IPS-20b (cell line): ENCODE data around the gene TRPV5.

Source experiments
- H3K27ac ChIP-seq: one replicate; pipeline ENCODE4 v1.5.1; 2013; ENCODE audit warnings: low read length
- H3K27me3 ChIP-seq: 2 replicates; pipeline ENCODE4 v1.6.1; 2013; ENCODE audit warnings: mild to moderate bottlenecking, low read length, inconsistent platforms; ENCODE audit not compliant: insufficient read depth
- H3K36me3 ChIP-seq: 2 replicates; pipeline ENCODE4 v1.6.1; 2013; ENCODE audit warnings: low read depth, mild to moderate bottlenecking, inconsistent platforms, low read length, moderate library complexity; ENCODE audit not compliant: insufficient read depth
- H3K4me1 ChIP-seq: 2 replicates; pipeline ENCODE4 v1.6.1; 2013; ENCODE audit warnings: mild to moderate bottlenecking, control low read depth, inconsistent platforms, low read length, moderate library complexity; ENCODE audit not compliant: insufficient read depth
- H3K4me3 ChIP-seq: 2 replicates; pipeline ENCODE4 v1.5.1; 2013; ENCODE audit warnings: mild to moderate bottlenecking, low read length, inconsistent platforms
- H3K9ac ChIP-seq: 2 replicates; pipeline ENCODE4 v1.6.1; 2013; ENCODE audit warnings: low read depth, mild to moderate bottlenecking, inconsistent platforms, low read length, moderate library complexity
- H3K9me3 ChIP-seq: 2 replicates; pipeline ENCODE4 v1.6.1; 2013; ENCODE audit warnings: mild to moderate bottlenecking, low read depth, low read length, inconsistent platforms; ENCODE audit not compliant: insufficient read depth

Gene TRPV5

DNA sequence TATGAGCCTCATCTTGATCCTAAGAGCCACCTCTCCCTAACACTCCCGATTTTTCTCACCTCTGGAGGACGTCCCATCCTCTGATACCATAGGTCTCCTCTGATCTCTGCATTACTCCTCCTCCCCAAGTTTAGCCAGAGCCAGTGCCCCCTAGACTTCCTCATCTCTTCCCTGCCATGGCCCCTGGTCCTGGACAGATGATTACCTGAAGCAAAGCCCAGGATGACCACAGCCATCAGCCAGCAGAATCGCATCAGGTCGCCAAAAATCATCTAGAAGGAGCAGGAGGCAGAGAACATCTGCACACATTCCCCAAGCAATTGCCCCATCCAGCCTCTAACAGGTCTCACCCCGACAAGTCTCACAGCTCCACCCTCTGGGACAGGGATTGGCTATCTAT is 59.7 kb downstream of the TRPV5 start:
- Histone ChIP-seq H3K36me3 (peaks cover 3% of the 10 kb centered on the region; the same call in 1 of the 2 replicates), H3K4me3 (no peak overlapping the region), H3K9me3 (no peaks in the 10 kb centered on the region), H3K27me3 (no peaks in the 10 kb centered on the region), H3K27ac (no peak overlapping the region), H3K4me1 (no peaks in the 10 kb centered on the region), H3K9ac (no peak overlapping the region)

DNA sequence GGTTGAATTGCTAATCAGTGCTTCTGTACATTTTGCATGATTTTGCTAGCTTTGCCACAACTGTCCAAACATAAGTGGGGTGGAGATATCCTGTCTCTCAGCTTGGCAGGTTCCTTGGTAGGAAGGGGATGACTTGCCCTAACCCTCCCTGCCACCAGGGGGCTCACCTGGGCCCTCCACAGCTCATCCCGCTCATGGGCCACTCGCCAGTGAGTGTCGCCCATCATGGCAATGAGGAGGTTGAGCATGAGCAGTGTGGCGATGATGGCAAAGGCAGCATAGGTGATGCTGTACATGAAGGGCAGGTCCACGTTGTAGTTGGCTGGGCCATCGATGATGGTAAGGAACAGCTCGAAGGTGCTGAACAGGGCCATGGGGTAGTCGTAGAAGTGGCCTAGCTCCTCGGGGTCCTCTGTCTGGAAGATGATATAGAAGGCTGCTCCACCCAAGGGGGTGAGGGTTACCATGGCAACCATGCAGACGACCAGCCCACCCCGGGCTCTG is 60.2 kb downstream of the TRPV5 start:
- Histone ChIP-seq H3K36me3 (peaks cover 3% of the 10 kb centered on the region; the same call in 1 of the 2 replicates), H3K9me3 (no peaks in the 10 kb centered on the region), H3K27me3 (no peaks in the 10 kb centered on the region), H3K4me3 (no peak overlapping the region), H3K27ac (no peak overlapping the region), H3K4me1 (no peaks in the 10 kb centered on the region), H3K9ac (no peak overlapping the region)

GRCh38 chr7:142872106-142872675 is 61.4 kb downstream of the TRPV5 start:
- Histone ChIP-seq H3K4me3 (no peak overlapping the region), H3K4me1 (no peaks in the 10 kb centered on the region), H3K36me3 (peaks cover 3% of the 10 kb centered on the region; the same call in 1 of the 2 replicates), H3K9ac (no peak overlapping the region), H3K9me3 (no peaks in the 10 kb centered on the region), H3K27me3 (no peaks in the 10 kb centered on the region), H3K27ac (no peak overlapping the region)

DNA sequence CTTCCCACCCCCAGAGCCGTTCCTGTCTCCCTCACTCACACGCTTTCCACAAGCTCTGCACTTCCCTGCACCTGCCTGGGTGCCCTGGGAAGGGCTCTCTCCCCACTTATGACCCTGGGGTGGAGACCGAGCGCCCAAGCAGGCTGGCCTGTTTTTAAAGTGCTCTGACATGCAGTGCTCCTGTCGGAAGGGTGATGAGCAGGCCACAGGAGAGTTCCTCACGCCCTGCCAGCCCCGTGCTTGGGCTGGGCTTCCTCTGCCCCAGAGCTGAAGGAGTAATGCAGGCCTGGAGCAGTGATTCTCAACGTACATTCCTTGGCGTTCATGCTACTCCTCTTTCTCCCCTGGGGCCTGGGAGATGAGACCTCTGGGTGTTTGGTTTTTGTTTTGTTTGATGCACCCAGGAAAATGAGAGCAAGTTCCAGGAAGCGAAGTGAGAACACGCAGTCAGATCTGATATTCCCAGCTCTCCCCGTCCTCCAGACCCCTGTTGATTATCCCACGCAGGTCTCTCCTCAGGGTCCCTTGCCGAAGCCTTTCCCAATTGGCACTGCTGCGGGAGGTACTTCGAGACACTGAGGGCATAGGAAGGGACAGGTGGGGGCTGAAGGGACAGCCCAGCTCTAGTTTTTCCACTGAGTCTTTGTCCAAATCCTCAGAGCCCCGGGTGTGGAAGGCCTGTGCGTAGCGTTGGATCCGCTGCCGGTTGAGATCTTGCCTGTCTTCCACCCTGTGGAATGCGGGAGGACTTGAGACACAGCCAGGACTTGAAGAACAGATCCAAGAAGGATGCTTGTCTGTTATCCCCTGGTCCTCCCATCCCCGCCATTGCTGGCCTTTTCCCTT is 62.1 kb downstream of the TRPV5 start:
- H3K27me3 ChIP-seq: no peaks in the 10 kb centered on the region
- H3K9ac ChIP-seq: no peak overlapping the region
- no peaks in the 10 kb centered on the region for H3K4me1 ChIP-seq
- H3K27ac ChIP-seq: no peak overlapping the region
- H3K4me3 ChIP-seq: no peak overlapping the region
- H3K9me3 ChIP-seq: no peaks in the 10 kb centered on the region
- peaks cover 3% of the 10 kb centered on the region; the same call in 1 of the 2 replicates for H3K36me3 ChIP-seq

DNA sequence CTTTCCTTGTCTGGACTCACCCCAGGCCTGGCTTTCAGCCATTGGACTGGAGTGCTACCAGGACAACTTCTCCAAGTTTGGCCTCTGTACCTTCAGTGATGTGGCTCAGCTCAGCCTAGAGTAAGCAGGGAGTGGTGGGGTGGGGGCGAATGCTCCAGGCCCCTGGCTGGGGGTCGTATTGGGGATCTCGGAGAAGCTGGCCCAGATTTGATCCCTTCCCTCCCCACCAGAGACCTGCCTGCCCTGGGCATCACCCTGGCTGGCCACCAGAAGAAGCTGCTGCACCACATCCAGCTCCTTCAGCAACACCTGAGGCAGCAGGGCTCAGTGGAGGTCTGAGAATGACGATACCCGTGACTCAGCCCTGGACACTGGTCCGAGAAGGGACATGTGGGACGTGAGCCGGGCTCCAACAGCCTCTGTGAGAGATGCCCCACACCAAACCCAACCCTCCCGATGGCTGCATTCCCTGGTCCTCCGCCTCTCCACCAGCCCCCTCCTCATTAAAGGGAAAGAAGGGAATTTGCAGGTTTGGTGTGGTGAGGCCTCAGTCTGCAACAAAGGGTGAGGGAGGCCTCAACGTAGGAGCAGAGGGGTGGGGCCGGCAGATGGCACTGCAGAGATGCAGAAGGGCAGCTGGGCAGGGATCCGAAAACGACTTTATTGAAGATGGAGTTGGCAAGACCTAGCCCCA is 62.8 kb downstream of the TRPV5 start:
- H3K36me3 ChIP-seq: peaks cover 3% of the 10 kb centered on the region; the same call in 1 of the 2 replicates

DNA sequence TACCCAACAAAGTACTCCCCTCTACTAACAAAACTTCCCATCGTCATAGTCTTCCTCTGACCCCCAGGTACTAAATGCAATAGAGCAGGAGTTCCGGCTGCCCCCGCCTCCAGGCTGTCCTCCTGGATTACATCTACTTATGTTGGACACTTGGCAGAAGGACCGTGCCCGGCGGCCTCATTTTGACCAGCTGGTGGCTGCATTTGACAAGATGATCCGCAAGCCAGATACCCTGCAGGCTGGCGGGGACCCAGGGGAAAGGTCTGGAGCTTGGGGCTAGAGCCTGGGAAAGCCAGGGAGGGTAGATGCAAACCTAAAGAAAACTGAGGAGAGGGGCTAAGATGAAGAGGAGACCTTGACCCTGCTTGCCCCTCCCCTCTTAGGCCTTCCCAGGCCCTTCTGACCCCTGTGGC is 63.4 kb downstream of the TRPV5 start:
- H3K9me3 ChIP-seq: no peaks in the 10 kb centered on the region
- H3K4me1 ChIP-seq: no peaks in the 10 kb centered on the region
- no peak overlapping the region for H3K27ac ChIP-seq
- no peaks in the 10 kb centered on the region for H3K27me3 ChIP-seq
- peaks cover 3% of the 10 kb centered on the region; the same call in 1 of the 2 replicates for H3K36me3 ChIP-seq
- H3K4me3 ChIP-seq: no peak overlapping the region
- no peak overlapping the region for H3K9ac ChIP-seq

More for the DNA sequence above, 62.8 kb downstream of the TRPV5 start:
- Histone ChIP-seq H3K9ac (no peak overlapping the region), H3K9me3 (no peaks in the 10 kb centered on the region), H3K27me3 (no peaks in the 10 kb centered on the region), H3K27ac (no peak overlapping the region), H3K4me3 (no peak overlapping the region), H3K4me1 (no peaks in the 10 kb centered on the region)

- no peak overlapping the region for H3K9ac ChIP-seq
- H3K4me1 ChIP-seq: no peaks in the 10 kb centered on the region
- peaks cover 3% of the 10 kb centered on the region; the same call in 1 of the 2 replicates for H3K36me3 ChIP-seq
- H3K27me3 ChIP-seq: no peaks in the 10 kb centered on the region
- no peak overlapping the region for H3K4me3 ChIP-seq
- H3K27ac ChIP-seq: no peak overlapping the region
- no peaks in the 10 kb centered on the region for H3K9me3 ChIP-seq
Observed at GRCh38 chr7:142869434-142869833, 64.1 kb downstream of the TRPV5 start.

GRCh38 chr7:142868986-142869415 is 64.5 kb downstream of the TRPV5 start:
- H3K9me3 ChIP-seq: no peaks in the 10 kb centered on the region
- H3K27me3 ChIP-seq: no peaks in the 10 kb centered on the region

DNA sequence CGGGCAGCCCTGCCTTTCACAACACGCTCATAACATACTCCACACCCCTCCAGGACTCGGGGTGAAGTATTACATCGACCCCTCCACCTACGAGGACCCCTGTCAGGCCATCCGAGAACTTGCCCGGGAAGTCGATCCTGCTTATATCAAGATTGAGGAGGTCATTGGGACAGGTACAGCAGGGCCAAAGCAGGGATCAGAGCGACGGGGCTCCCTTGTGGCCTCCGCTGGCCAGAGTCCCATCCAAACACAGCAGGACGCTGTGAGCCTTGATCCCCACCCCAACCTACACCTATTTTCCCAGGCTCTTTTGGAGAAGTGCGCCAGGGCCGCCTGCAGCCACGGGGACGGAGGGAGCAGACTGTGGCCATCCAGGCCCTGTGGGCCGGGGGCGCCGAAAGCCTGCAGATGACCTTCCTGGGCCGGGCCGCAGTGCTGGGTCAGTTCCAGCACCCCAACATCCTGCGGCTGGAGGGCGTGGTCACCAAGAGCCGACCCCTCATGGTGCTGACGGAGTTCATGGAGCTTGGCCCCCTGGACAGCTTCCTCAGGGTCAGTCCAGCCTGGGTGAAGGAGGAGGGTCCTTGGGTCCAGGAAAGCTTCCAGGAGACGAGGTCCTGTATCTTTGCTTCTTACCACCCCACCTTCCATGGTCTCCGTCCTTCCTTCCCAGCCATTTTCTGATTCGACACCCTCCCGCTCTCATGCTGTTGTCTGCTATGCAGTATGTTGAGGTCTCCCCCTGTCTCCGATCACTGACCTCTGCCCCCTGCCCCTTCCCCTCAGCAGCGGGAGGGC is 65.2 kb downstream of the TRPV5 start:
- Histone ChIP-seq H3K4me1 (no peaks in the 10 kb centered on the region), H3K9ac (no peak overlapping the region)

More at GRCh38 chr7:142868986-142869415, 64.5 kb downstream of the TRPV5 start:
- H3K4me1 ChIP-seq: no peaks in the 10 kb centered on the region
- H3K9ac ChIP-seq: no peak overlapping the region
- H3K27ac ChIP-seq: no peak overlapping the region
- peaks cover 3% of the 10 kb centered on the region; the same call in 1 of the 2 replicates for H3K36me3 ChIP-seq
- H3K4me3 ChIP-seq: no peak overlapping the region

GRCh38 chr7:142867398-142868187 is 66.0 kb downstream of the TRPV5 start:
- Histone ChIP-seq H3K36me3 (peaks cover 3% of the 10 kb centered on the region), H3K4me3 (no peak overlapping the region), H3K9me3 (no peaks in the 10 kb centered on the region), H3K4me1 (peaks cover 7% of the 10 kb centered on the region; the same call in 1 of the 2 replicates), H3K27ac (no peak overlapping the region), H3K27me3 (no peaks in the 10 kb centered on the region), H3K9ac (no peak overlapping the region)

More for the DNA sequence above, 65.2 kb downstream of the TRPV5 start:
- H3K27ac ChIP-seq: no peak overlapping the region
- H3K9me3 ChIP-seq: no peaks in the 10 kb centered on the region
- peaks cover 3% of the 10 kb centered on the region; the same call in 1 of the 2 replicates for H3K36me3 ChIP-seq
- no peak overlapping the region for H3K4me3 ChIP-seq
- no peaks in the 10 kb centered on the region for H3K27me3 ChIP-seq
